ENCODE results near the gene WNT9B.
A peak's percentile ranks its signal among the peaks of the same experiment; 100 is the strongest.

GRCh38 chr17:46818929-46819859 is 32.2 kb upstream of the WNT9B start:
- TF ChIP-seq CTCF (IDR thresholded peaks at IDR 0.05; ENCODE audit: poor library complexity) (no peak), EZH2 (IDR thresholded peaks at IDR 0.05; ENCODE audit: borderline replicate concordance) (peak; percentile 98), EZH2phosphoT487 (IDR thresholded peaks at IDR 0.05; ENCODE audit: low read depth, severe bottlenecking, unreplicated experiment) (no peak)

Data from hepatocyte (in vitro differentiated cells).